Parathyroid adenoma (tissue), 2 donors: ENCODE measurements around the gene TCF23.

Experiments
- H2AFZ ChIP-seq: fragments of 300-600 bp; sonication (generic); one replicate; pipeline ENCODE4 v1.7.0; 2017; ENCODE audit warnings: antibody characterized with exemption, mild to moderate bottlenecking
- H3K27ac ChIP-seq: fragments of 300-600 bp; sonication (generic); one replicate; pipeline ENCODE4 v1.7.0; 2017
- H3K27me3 ChIP-seq: fragments of 300-600 bp; sonication (generic); one replicate; pipeline ENCODE4 v1.7.0; 2017; ENCODE audit warnings: low read length; ENCODE audit not compliant: control insufficient read depth, insufficient read depth
- H3K36me3 ChIP-seq: fragments of 300-600 bp; sonication (generic); one replicate; pipeline ENCODE4 v1.7.0; 2017; ENCODE audit warnings: low read length; ENCODE audit not compliant: control insufficient read depth, insufficient read depth
- H3K4me1 ChIP-seq: fragments of 300-600 bp; sonication (generic); one replicate; pipeline ENCODE4 v1.7.0; 2017; ENCODE audit warnings: control low read depth
- H3K4me2 ChIP-seq: fragments of 300-600 bp; sonication (generic); one replicate; pipeline ENCODE4 v1.7.0; 2017; ENCODE audit warnings: low read length
- H3K4me3 ChIP-seq: fragments of 300-600 bp; sonication (generic); one replicate; pipeline ENCODE4 v1.7.0; 2017; ENCODE audit warnings: low read depth, low read length
- H3K79me2 ChIP-seq: fragments of 300-600 bp; sonication (generic); one replicate; pipeline ENCODE4 v1.7.0; 2017; ENCODE audit warnings: control low read depth
- H3K9ac ChIP-seq: fragments of 300-600 bp; sonication (generic); one replicate; pipeline ENCODE4 v1.7.0; 2017; ENCODE audit warnings: mild to moderate bottlenecking
- H3K9me3 ChIP-seq: fragments of 300-600 bp; sonication (generic); one replicate; pipeline ENCODE4 v1.7.0; 2017; ENCODE audit warnings: low read length; ENCODE audit not compliant: control insufficient read depth
- CTCF ChIP-seq: fragments of 300-600 bp; sonication (generic); IDR thresholded peaks from one replicate; pipeline ENCODE4 v1.7.0; 2017; ENCODE audit warnings: antibody characterized with exemption, mild to moderate bottlenecking
- donor health status: primary hyperparathyroidism.

TCF23 gene

GRCh38 chr2:27152796-27153464, 4.1 kb downstream of the TCF23 start:
- no peak overlapping the region for H3K27ac ChIP-seq
- H3K79me2 ChIP-seq, result no peaks in the 10 kb centered on the region
- H3K27me3 ChIP-seq, result no peaks in the 10 kb centered on the region
- H2AFZ ChIP-seq, result no peak overlapping the region
- no peak overlapping the region for H3K9ac ChIP-seq
- no peaks in the 10 kb centered on the region for H3K36me3 ChIP-seq
- TF ChIP-seq CTCF, result no peak
- H3K4me2 ChIP-seq, result no peak overlapping the region
- H3K9me3 ChIP-seq, result no peaks in the 10 kb centered on the region
- H3K4me1 ChIP-seq, result no peaks in the 10 kb centered on the region
- no peak overlapping the region for H3K4me3 ChIP-seq

DNA sequence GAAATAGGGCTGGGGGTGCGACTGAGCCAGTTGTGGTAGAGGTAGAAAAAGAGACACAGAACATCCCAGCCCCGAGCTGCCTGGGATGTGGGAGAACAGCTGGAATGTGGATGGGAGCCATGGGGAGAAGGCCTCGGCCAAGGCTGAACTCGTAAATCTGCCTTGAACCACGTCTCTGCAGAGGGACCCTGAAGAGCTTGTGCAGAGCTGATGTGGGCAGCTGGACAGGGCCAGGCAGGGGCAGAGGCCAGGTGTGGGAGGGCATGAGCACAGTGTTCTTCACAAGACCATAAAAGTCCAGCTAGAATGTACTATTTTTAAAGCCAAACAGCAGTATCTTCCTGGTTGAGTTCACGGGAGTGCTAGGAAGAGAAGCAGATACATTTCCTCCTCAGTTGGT, 5.7 kb downstream of the TCF23 start:
- no peaks in the 10 kb centered on the region for H3K27me3 ChIP-seq
- H3K9ac ChIP-seq, result no peak overlapping the region
- H2AFZ ChIP-seq, result no peak overlapping the region
- no peak overlapping the region for H3K27ac ChIP-seq
- H3K9me3 ChIP-seq, result no peaks in the 10 kb centered on the region
- no peak overlapping the region for H3K4me2 ChIP-seq
- H3K4me3 ChIP-seq, result no peak overlapping the region
- no peaks in the 10 kb centered on the region for H3K79me2 ChIP-seq
- no peaks in the 10 kb centered on the region for H3K36me3 ChIP-seq
- TF ChIP-seq CTCF, result no peak
- H3K4me1 ChIP-seq, result no peaks in the 10 kb centered on the region

DNA sequence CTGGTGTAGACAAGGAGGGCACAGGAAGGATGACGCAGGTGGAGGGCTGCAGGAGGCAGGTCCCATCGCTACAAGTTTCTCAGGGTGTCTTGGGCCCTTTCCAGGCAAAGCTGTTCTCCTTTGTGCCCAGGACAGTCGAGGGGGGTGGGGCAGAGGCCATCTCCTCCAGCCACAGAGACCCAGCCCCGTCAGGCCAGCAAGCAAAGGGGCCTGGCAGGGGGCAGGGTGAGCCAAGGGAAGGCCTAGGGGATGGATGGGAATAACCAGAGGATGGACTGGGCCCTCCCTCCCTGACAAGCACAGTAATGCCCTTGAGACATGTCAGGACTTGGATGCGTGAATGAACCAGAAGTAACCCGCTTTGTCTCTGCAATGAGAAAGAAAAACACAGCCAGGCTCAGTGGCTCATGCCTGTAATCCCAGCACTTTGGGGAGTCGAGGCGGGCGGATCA, 6.3 kb downstream of the TCF23 start:
- Histone ChIP-seq H3K9me3 (no peaks in the 10 kb centered on the region), H3K36me3 (no peaks in the 10 kb centered on the region), H3K27ac (no peak overlapping the region), H2AFZ (no peak overlapping the region), H3K4me1 (no peaks in the 10 kb centered on the region), H3K79me2 (no peaks in the 10 kb centered on the region), H3K4me3 (no peak overlapping the region), H3K9ac (no peak overlapping the region), H3K4me2 (no peak overlapping the region), H3K27me3 (no peaks in the 10 kb centered on the region)
- TF ChIP-seq CTCF, result no peak

- no peaks in the 10 kb centered on the region for H3K36me3 ChIP-seq
- no peaks in the 10 kb centered on the region for H3K79me2 ChIP-seq
Observed at GRCh38 chr2:27158468-27158867, 9.7 kb downstream of the TCF23 start.

More at GRCh38 chr2:27158468-27158867, 9.7 kb downstream of the TCF23 start:
- no peak overlapping the region for H3K4me3 ChIP-seq
- no peak for TF ChIP-seq CTCF
- H3K4me2 ChIP-seq, result no peak overlapping the region
- H3K27me3 ChIP-seq, result no peaks in the 10 kb centered on the region
- no peak overlapping the region for H3K27ac ChIP-seq
- H3K4me1 ChIP-seq, result no peaks in the 10 kb centered on the region
- H2AFZ ChIP-seq, result no peak overlapping the region
- H3K9me3 ChIP-seq, result no peaks in the 10 kb centered on the region
- no peak overlapping the region for H3K9ac ChIP-seq
